GM12878 (cell line): ENCODE data around the gene UGT1A8. TPM values are rescaled to one million over a fixed set of nuclear protein-coding genes. Genes with fewer than 3 reads are reported as not detected.

Experiments
- NFIC ChIP-seq: IDR thresholded peaks from 2 replicates; pipeline ENCODE4 v1.6.1; 2012; ENCODE audit warnings: low read depth, mild to moderate bottlenecking, inconsistent platforms, low read length, moderate library complexity
- NR2C2 ChIP-seq: IDR thresholded peaks from 2 replicates; pipeline ENCODE4 v1.6.1; 2011; ENCODE audit warnings: borderline replicate concordance, low read depth; ENCODE audit not compliant: control insufficient read depth, insufficient read length
- PRDM15 ChIP-seq: fragments of 450-650 bp; formaldehyde crosslinking; IDR thresholded peaks from 2 replicates; pipeline ENCODE4 v1.4.0; 2020; ENCODE audit warnings: mild to moderate bottlenecking, moderate library complexity
- ZNF592 ChIP-seq: fragments of 450-650 bp; IDR thresholded peaks from 2 replicates; pipeline ENCODE4 v1.6.1; 2017; ENCODE audit warnings: mild to moderate bottlenecking, moderate library complexity
- polyA plus RNA-seq, 11 experiments: library from polyadenylated mRNA; depleted of rRNA in 4 of 11; unstranded in 6 of 11; stranded (reverse) in 5 of 11; fragments of >200 nt; fragmentation: Nextera tagmentation in 4 of 11; fragmentation: Illumina TruSeq in 1 of 11; extraction: Ambion mirVana in 4 of 11; extraction: Trizol in 1 of 11; gene quantifications; 1 replicate in 1 of 11; 2 replicates in 10 of 11; pipeline versions ENCODE4 v1.2.1 to v1.2.3, GENCODE V29; 2011 to 2016; ENCODE audit warnings: inconsistent platforms in 2 of 11, missing spikeins in 2 of 11, low read depth in 1 of 11
- total RNA-seq, 4 experiments: library from RNA; depleted of rRNA in 3 of 4; stranded (reverse); fragments of >200 nt in 3 of 4; fragmentation: Illumina TruSeq in 1 of 4; extraction: Trizol in 1 of 4; gene quantifications; 2 replicates each; pipeline versions ENCODE4 v1.2.1 to v1.2.3, GENCODE V29; 2013 to 2021
- TF ChIP-seq, protein P1 (sequence below): fragments of 150-350 bp; IDR thresholded peaks from 2 replicates; pipeline ENCODE4 v1.6.1; 2016; ENCODE audit warnings: low read depth, low read length
- TF ChIP-seq, protein P2 (sequence below): fragments of 450-650 bp; formaldehyde crosslinking; IDR thresholded peaks from 2 replicates; pipeline ENCODE4 v1.5.0; 2022; ENCODE audit warnings: mild to moderate bottlenecking, missing genetic modification characterization

The UGT1A8 gene
- total and polyA plus RNA-seq, 10 of the 15 experiments (the other 5 are each of a cell fraction or from before 2014, with no cell fraction given): not detected

DNA sequence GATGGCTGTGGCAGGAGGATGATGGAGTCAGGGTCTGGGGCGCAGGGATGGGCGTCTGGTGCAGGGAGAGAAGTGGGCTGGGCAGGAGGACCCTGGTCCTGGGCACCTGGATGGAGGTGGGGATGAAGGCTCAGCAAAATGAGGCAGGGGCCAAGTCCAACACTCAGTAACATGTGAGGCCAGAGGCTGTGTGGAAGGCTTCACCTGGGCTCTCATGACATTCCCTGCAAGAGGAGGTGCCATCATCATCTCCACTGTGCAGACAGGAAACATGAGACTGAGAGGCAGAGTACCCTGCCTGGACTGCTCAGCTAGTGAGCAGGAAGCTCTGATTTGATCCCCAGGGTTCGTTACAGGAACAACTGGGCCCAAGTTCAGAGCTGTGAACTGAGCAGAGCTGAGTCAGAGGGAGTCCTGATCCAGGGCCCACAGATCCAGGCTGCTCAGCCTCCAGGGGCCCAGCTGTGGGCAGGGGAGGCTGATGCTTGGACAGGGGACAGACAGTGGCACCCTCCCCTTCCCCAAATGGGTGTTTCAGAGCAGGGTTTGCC lies 200.0 kb downstream of the UGT1A8 start (continued):
- TF ChIP-seq ZNF592: no peak
- no peak for TF ChIP-seq NFIC
- no peak for TF ChIP-seq PRDM15 (CRISPR knock-in tag)
- TF ChIP-seq, protein P1, sequence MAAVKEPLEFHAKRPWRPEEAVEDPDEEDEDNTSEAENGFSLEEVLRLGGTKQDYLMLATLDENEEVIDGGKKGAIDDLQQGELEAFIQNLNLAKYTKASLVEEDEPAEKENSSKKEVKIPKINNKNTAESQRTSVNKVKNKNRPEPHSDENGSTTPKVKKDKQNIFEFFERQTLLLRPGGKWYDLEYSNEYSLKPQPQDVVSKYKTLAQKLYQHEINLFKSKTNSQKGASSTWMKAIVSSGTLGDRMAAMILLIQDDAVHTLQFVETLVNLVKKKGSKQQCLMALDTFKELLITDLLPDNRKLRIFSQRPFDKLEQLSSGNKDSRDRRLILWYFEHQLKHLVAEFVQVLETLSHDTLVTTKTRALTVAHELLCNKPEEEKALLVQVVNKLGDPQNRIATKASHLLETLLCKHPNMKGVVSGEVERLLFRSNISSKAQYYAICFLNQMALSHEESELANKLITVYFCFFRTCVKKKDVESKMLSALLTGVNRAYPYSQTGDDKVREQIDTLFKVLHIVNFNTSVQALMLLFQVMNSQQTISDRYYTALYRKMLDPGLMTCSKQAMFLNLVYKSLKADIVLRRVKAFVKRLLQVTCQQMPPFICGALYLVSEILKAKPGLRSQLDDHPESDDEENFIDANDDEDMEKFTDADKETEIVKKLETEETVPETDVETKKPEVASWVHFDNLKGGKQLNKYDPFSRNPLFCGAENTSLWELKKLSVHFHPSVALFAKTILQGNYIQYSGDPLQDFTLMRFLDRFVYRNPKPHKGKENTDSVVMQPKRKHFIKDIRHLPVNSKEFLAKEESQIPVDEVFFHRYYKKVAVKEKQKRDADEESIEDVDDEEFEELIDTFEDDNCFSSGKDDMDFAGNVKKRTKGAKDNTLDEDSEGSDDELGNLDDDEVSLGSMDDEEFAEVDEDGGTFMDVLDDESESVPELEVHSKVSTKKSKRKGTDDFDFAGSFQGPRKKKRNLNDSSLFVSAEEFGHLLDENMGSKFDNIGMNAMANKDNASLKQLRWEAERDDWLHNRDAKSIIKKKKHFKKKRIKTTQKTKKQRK: no peak
- TF ChIP-seq, protein P2, sequence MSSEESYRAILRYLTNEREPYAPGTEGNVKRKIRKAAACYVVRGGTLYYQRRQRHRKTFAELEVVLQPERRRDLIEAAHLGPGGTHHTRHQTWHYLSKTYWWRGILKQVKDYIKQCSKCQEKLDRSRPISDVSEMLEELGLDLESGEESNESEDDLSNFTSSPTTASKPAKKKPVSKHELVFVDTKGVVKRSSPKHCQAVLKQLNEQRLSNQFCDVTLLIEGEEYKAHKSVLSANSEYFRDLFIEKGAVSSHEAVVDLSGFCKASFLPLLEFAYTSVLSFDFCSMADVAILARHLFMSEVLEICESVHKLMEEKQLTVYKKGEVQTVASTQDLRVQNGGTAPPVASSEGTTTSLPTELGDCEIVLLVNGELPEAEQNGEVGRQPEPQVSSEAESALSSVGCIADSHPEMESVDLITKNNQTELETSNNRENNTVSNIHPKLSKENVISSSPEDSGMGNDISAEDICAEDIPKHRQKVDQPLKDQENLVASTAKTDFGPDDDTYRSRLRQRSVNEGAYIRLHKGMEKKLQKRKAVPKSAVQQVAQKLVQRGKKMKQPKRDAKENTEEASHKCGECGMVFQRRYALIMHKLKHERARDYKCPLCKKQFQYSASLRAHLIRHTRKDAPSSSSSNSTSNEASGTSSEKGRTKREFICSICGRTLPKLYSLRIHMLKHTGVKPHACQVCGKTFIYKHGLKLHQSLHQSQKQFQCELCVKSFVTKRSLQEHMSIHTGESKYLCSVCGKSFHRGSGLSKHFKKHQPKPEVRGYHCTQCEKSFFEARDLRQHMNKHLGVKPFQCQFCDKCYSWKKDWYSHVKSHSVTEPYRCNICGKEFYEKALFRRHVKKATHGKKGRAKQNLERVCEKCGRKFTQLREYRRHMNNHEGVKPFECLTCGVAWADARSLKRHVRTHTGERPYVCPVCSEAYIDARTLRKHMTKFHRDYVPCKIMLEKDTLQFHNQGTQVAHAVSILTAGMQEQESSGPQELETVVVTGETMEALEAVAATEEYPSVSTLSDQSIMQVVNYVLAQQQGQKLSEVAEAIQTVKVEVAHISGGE (CRISPR knock-in tag): no peak
- TF ChIP-seq NR2C2: no peak
